Loucy (cell line): ENCODE data around the gene MOSMO.

Experiments
- EZH2phosphoT487 ChIP-seq: fragments of 200-600 bp; IDR thresholded peaks from 2 replicates; pipeline ENCODE4 v1.6.1; 2018; ENCODE audit warnings: antibody characterized with exemption, mild to moderate bottlenecking, moderate library complexity, borderline replicate concordance
- TF ChIP-seq, protein P1 (sequence below): fragments of 200-600 bp; sonication (generic); conservative IDR thresholded peaks from 2 replicates; pipeline ENCODE4 v1.5.1; 2014; ENCODE audit warnings: mild to moderate bottlenecking, antibody characterized with exemption, low read length

DNA sequence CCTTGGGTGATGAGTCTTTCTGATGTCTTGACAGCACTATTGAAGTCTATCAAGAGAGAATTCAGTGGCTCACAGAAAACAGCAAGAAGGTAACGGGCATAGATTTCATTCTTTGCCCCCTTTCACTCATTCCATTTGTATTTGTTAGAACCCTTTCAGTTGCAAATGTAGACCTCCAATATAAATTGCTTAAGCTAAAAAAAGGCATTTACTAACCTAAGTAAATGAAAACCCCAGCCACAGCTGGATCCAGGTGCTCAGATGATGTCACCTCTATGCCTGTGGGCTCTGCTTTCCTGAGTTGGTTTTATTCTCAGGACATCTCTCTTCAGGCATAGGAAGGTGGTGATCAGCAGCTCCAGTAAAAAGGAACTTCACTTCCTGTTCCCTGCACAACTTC lies 95.5 kb downstream of the MOSMO start:
- TF ChIP-seq, protein P1, sequence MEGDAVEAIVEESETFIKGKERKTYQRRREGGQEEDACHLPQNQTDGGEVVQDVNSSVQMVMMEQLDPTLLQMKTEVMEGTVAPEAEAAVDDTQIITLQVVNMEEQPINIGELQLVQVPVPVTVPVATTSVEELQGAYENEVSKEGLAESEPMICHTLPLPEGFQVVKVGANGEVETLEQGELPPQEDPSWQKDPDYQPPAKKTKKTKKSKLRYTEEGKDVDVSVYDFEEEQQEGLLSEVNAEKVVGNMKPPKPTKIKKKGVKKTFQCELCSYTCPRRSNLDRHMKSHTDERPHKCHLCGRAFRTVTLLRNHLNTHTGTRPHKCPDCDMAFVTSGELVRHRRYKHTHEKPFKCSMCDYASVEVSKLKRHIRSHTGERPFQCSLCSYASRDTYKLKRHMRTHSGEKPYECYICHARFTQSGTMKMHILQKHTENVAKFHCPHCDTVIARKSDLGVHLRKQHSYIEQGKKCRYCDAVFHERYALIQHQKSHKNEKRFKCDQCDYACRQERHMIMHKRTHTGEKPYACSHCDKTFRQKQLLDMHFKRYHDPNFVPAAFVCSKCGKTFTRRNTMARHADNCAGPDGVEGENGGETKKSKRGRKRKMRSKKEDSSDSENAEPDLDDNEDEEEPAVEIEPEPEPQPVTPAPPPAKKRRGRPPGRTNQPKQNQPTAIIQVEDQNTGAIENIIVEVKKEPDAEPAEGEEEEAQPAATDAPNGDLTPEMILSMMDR, result no peak
- no peak for TF ChIP-seq EZH2phosphoT487
